Measurements from ENCODE around the gene UQCRHL.
A peak's percentile ranks its signal among the peaks of the same experiment; 100 is the strongest.

The UQCRHL gene

GRCh38 chr1:15833842-15834405 is 26.5 kb upstream of the UQCRHL start:
- CTCF ChIA-PET = interaction anchor here (0.6 to 1.2 kb wide), 7 partner anchors 17 to 124 kb away, joined by 3 to 8 read pairs (median 3); no protein-coding TSS in a partner anchor
- Histone ChIP-seq H3K4me1 (ENCODE audit: control insufficient read depth, insufficient read depth, low read length) (peaks cover 11% of the 10 kb centered on the region), H3K27ac (ENCODE audit: extremely low read depth, low read depth, low read length) (peak overlapping the region; percentile 98), H3K9me3 (ENCODE audit: control insufficient read depth, insufficient read depth, low read depth, low read length) (no peaks in the 10 kb centered on the region), H3K4me3 (ENCODE audit: low read depth, low read length) (peak overlapping the region; percentile 79), H3K36me3 (ENCODE audit: control insufficient read depth in 2 of 2, insufficient read depth in 1 of 2, low read length in 2 of 2) (no peaks in the 10 kb centered on the region; a peak in 1 of 3 replicates)
- POLR2A ChIA-PET = interaction anchor here (0.6 to 4.4 kb wide), 20 partner anchors 9 to 142 kb away, joined by 3 to 106 read pairs (median 6); partner anchors contain the start of genes SPEN, UQCRHL and ZBTB17
- TF ChIP-seq ZBTB44 (tag by site-specific recombination; IDR thresholded peaks at IDR 0.05) (no peak), ZNF549 (tag by site-specific recombination; IDR thresholded peaks at IDR 0.05) (no peak), ZBTB10 (tag by site-specific recombination; IDR thresholded peaks at IDR 0.05) (no peak), SP7 (tag by site-specific recombination; IDR thresholded peaks at IDR 0.05) (peak; percentile 39), ZNF660 (tag by site-specific recombination; IDR thresholded peaks at IDR 0.05) (no peak), ZNF280C (tag by site-specific recombination; IDR thresholded peaks at IDR 0.05) (no peak), ZNF510 (tag by site-specific recombination; IDR thresholded peaks at IDR 0.05; ENCODE audit: insufficient replicate concordance) (peak; percentile 2), ZNF629 (tag by site-specific recombination; IDR thresholded peaks at IDR 0.05) (no peak), ZNF785 (tag by site-specific recombination; IDR thresholded peaks at IDR 0.05) (no peak), ZNF670 (tag by site-specific recombination; IDR thresholded peaks at IDR 0.05; ENCODE audit: low read depth) (no peak), ZNF704 (tag by site-specific recombination; IDR thresholded peaks at IDR 0.05) (no peak), ZNF449 (tag by site-specific recombination; IDR thresholded peaks at IDR 0.05) (no peak), ZBTB1 (tag by site-specific recombination; IDR thresholded peaks at IDR 0.05) (no peak), ZNF76 (tag by site-specific recombination; IDR thresholded peaks at IDR 0.05; ENCODE audit: borderline replicate concordance, low read depth) (no peak), ZNF366 (tag by site-specific recombination; conservative IDR thresholded peaks at IDR 0.05) (no peak), ZNF311 (tag by site-specific recombination; IDR thresholded peaks at IDR 0.05; ENCODE audit: borderline replicate concordance) (no peak), PRDM6 (tag by site-specific recombination; IDR thresholded peaks at IDR 0.05) (peak; percentile 98), ZNF677 (tag by site-specific recombination; IDR thresholded peaks at IDR 0.05) (no peak)

All from HEK293 (cell line).